Measurements from ENCODE around the gene CEMIP.

GRCh38 chr15:80890341-80891005 is 111.3 kb downstream of the CEMIP start:
- TF ChIP-seq CTCF (IDR thresholded peaks at IDR 0.05), result no peak
- no peak for TF ChIP-seq POLR2A (IDR thresholded peaks at IDR 0.05)
